ENCODE data around the gene CPLANE1. TPM values are rescaled to one million over a fixed set of nuclear protein-coding genes. Genes with fewer than 3 reads are reported as not detected.

CPLANE1 gene
- total and polyA plus RNA-seq, 2 of the 4 experiments (the other 2 are of a cell fraction) = 4.4 to 17.9 TPM

DNA sequence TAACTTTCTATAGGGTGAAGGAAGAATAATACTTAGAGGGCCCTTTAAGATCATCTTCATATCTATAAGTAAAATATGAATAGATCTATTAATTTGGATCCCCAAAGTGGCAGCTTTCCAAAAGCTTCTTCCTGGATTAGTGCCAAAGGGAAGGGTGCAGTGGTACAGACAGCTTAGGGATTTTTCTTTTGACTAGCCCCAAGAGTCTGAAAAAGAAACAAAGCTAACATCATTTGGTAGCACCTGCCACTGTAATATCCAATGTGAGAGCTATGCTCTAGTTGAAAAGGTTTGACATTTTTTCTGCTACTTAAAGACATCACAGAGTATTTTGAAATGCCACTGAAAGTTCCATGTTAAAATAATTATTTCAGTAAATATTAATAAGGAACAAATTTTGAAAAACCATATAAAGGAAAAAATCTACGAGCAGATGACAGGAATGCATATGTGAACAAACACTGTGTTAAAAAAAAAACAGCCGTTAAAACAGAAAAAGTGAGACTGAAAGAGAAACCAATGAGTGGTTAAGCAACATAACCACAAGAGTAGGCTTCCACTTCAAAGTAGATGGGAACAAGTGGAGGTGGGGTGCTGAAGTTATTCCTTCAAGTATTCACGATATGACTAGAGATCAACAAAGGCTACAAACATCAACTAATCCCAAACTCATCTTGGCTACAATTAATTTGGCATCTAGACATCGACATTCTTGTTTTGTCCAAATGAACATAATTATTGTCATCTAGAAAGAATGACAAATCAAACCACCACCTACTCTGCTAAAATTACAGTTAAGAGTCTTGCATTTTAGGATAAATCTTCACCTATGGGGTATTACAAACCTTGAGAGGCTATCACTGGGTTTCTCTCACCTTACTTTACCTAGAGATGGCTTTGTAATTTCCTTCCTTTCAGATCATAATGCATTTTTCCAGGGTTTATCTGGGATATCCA is 137.5 kb downstream of the CPLANE1 start:
- H3K4ac ChIP-seq (ENCODE audit: low read depth, low read length) = no peak overlapping the region
- H2BK20ac ChIP-seq (ENCODE audit: low read depth, low read length) = no peak overlapping the region
- H2BK15ac ChIP-seq (ENCODE audit: low read depth, low read length) = no peak overlapping the region
- dilution Hi-C loops (cut with HindIII; ENCODE audit: low sequenced_read_pairs, unreplicated experiment) (no loop called here), in situ Hi-C loops (cut with MboI; ENCODE audit: low sequenced_read_pairs) (no loop called here), intact Hi-C loops (cut with micrococcal nuclease) (no loop called here)
- no peaks in the 10 kb centered on the region for H3K4me1 ChIP-seq (ENCODE audit: control insufficient read depth, insufficient read depth, low read length)
- H3K27ac ChIP-seq (ENCODE audit: insufficient read depth, low read length) = no peak overlapping the region
- H2AFZ ChIP-seq (replicated peaks; ENCODE audit: low read length, poor library complexity) = no peak overlapping the region
- H3K9me1 ChIP-seq (ENCODE audit: insufficient read depth, low read length) = no peaks in the 10 kb centered on the region
- H3K79me1 ChIP-seq (ENCODE audit: low read depth in 1 of 2, low read length in 2 of 2) = no peaks in the 10 kb centered on the region
- H3K14ac ChIP-seq (replicated peaks; ENCODE audit: low read depth, low read length) = no peak overlapping the region
- H3K18ac ChIP-seq (ENCODE audit: low read depth, low read length) = no peak overlapping the region
- no peaks in the 10 kb centered on the region for H4K20me1 ChIP-seq (ENCODE audit: insufficient read depth, low read length)
- TF ChIP-seq RCOR1 (IDR thresholded peaks at IDR 0.05; ENCODE audit: insufficient replicate concordance, low read length) (no peak), NFE2L2 (IDR thresholded peaks at IDR 0.05; ENCODE audit: low read depth, low read length) (no peak), CHD1 (IDR thresholded peaks at IDR 0.05; ENCODE audit: low read depth, low read length) (no peak), MAZ (IDR thresholded peaks at IDR 0.05; ENCODE audit: borderline replicate concordance, low read depth, low read length) (no peak), BHLHE40 (IDR thresholded peaks at IDR 0.05; ENCODE audit: low read depth, low read length) (no peak), RFX5 (IDR thresholded peaks at IDR 0.05; ENCODE audit: low read depth, low read length) (no peak), CEBPB (IDR thresholded peaks at IDR 0.05; ENCODE audit: low read depth, low read length) (no peak), POLR2A (IDR thresholded peaks at IDR 0.05; ENCODE audit: low read depth, low read length) (no peak), MAFK (IDR thresholded peaks at IDR 0.05; ENCODE audit: low read depth, low read length) (no peak)
- TF ChIP-seq, protein P1, sequence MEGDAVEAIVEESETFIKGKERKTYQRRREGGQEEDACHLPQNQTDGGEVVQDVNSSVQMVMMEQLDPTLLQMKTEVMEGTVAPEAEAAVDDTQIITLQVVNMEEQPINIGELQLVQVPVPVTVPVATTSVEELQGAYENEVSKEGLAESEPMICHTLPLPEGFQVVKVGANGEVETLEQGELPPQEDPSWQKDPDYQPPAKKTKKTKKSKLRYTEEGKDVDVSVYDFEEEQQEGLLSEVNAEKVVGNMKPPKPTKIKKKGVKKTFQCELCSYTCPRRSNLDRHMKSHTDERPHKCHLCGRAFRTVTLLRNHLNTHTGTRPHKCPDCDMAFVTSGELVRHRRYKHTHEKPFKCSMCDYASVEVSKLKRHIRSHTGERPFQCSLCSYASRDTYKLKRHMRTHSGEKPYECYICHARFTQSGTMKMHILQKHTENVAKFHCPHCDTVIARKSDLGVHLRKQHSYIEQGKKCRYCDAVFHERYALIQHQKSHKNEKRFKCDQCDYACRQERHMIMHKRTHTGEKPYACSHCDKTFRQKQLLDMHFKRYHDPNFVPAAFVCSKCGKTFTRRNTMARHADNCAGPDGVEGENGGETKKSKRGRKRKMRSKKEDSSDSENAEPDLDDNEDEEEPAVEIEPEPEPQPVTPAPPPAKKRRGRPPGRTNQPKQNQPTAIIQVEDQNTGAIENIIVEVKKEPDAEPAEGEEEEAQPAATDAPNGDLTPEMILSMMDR (conservative IDR thresholded peaks at IDR 0.05; ENCODE audit: low read depth, low read length) = no peak
- TF ChIP-seq, protein P2, sequence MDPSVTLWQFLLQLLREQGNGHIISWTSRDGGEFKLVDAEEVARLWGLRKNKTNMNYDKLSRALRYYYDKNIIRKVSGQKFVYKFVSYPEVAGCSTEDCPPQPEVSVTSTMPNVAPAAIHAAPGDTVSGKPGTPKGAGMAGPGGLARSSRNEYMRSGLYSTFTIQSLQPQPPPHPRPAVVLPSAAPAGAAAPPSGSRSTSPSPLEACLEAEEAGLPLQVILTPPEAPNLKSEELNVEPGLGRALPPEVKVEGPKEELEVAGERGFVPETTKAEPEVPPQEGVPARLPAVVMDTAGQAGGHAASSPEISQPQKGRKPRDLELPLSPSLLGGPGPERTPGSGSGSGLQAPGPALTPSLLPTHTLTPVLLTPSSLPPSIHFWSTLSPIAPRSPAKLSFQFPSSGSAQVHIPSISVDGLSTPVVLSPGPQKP (IDR thresholded peaks at IDR 0.05; ENCODE audit: borderline replicate concordance, low read depth, low read length) = no peak
- TF ChIP-seq, protein P3, sequence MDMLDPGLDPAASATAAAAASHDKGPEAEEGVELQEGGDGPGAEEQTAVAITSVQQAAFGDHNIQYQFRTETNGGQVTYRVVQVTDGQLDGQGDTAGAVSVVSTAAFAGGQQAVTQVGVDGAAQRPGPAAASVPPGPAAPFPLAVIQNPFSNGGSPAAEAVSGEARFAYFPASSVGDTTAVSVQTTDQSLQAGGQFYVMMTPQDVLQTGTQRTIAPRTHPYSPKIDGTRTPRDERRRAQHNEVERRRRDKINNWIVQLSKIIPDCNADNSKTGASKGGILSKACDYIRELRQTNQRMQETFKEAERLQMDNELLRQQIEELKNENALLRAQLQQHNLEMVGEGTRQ (IDR thresholded peaks at IDR 0.05; ENCODE audit: low read depth, low read length) = no peak
- ChIA-PET CTCF (no interaction called here), POLR2A (ENCODE audit: unreplicated experiment) (no interaction called here)
- H4K8ac ChIP-seq (ENCODE audit: low read depth in 2 of 2, low read length in 2 of 2) = no peak overlapping the region
- no peaks in the 10 kb centered on the region for H3K9me3 ChIP-seq (ENCODE audit: control insufficient read depth, insufficient read depth, low read length)
- H3K4me2 ChIP-seq (ENCODE audit: low read depth, low read length) = no peak overlapping the region
- H4K91ac ChIP-seq (ENCODE audit: insufficient read depth, low read depth, low read length) = no peak overlapping the region
- no peak overlapping the region for H2AK5ac ChIP-seq (ENCODE audit: low read depth, low read length)
- ATAC-seq (ENCODE audit: low read depth) (no peak), DNase-seq (no peak)
- BruUV-seq (replicated peaks) = no TSS peak
- H3K36me3 ChIP-seq (ENCODE audit: control insufficient read depth, insufficient read depth, low read length) = peaks cover 20% of the 10 kb centered on the region
- H2BK5ac ChIP-seq (ENCODE audit: low read depth, low read length, poor library complexity, severe bottlenecking) = no peak overlapping the region
- H3K4me3 ChIP-seq (ENCODE audit: insufficient read depth, low read depth, low read length) = no peak overlapping the region
- no peak overlapping the region for H2AK9ac ChIP-seq (replicated peaks; ENCODE audit: low read depth, low read length, poor library complexity)
- no peak overlapping the region for H3K9ac ChIP-seq (ENCODE audit: low read depth, low read length)
- WGBS, 2 experiments (ENCODE audit: extremely low coverage in 2 of 2, insufficient read length in 1 of 2) = no CpG with 5 or more reads among the region's 4 CpGs
- H4K5ac ChIP-seq (ENCODE audit: low read depth, low read length) = no peak overlapping the region
- no peak overlapping the region for H3K56ac ChIP-seq (ENCODE audit: extremely low read depth, insufficient read depth, low read length)
- no peak overlapping the region for H3K23ac ChIP-seq (ENCODE audit: low read depth, low read length)
- no peaks in the 10 kb centered on the region for H3K27me3 ChIP-seq (ENCODE audit: control insufficient read depth, insufficient read depth, low read length)
- no peak overlapping the region for H2BK120ac ChIP-seq (ENCODE audit: low read depth, low read length)
